Esophagus squamous epithelium (tissue), 5 donors: ENCODE measurements around the gene KIAA1217. TPM values are rescaled to one million over a fixed set of nuclear protein-coding genes. Genes with fewer than 3 reads are reported as not detected.
"Not testable (repeated sequence)": the region's sequence is repeated elsewhere in the genome, so short reads cannot be mapped to it uniquely, and the experiment has no call there.

Experiments used
- DNase-seq: peaks from one replicate; lab custom pipeline; 2025; lab: John Stamatoyannopoulos, UW
- H3K27ac ChIP-seq, 4 donors: fragments of 200-600 bp; sonication (generic); one replicate each; pipeline ENCODE4 v1.5.1; 2016 to 2019; ENCODE audit warnings: mild to moderate bottlenecking in 1 of 4
- H3K27me3 ChIP-seq, 4 donors: fragments of 200-600 bp; sonication (generic); 1 replicate in 3 of 4; 2 replicates in 1 of 4; pipeline versions ENCODE4 v1.5.1 to v1.6.0; 2017 to 2021; ENCODE audit warnings: antibody characterized with exemption in 1 of 4
- H3K36me3 ChIP-seq, 3 donors: fragments of 200-600 bp; sonication (generic); one replicate each; pipeline ENCODE4 v1.5.1; 2016 to 2019
- H3K4me1 ChIP-seq, 3 donors: fragments of 200-600 bp; sonication (generic); one replicate each; pipeline ENCODE4 v1.5.1; 2017 to 2019
- H3K4me3 ChIP-seq, 4 donors: fragments of 200-600 bp; sonication (generic); 1 replicate in 3 of 4; 2 replicates in 1 of 4; pipeline ENCODE4 v1.5.1; 2016 to 2019; ENCODE audit warnings: mild to moderate bottlenecking in 2 of 4, moderate library complexity in 1 of 4
- H3K9me3 ChIP-seq, 3 donors: fragments of 200-600 bp; sonication (generic); one replicate each; pipeline ENCODE4 v1.5.1; 2016 to 2019
- CTCF ChIP-seq, 6 experiments: fragments of 450-650 bp in 4 of 6; fragments of 200-600 bp in 2 of 6; sonication (generic) in 2 of 6; IDR thresholded peaks; one replicate each; pipeline ENCODE4 v1.5.1; 2016 to 2019; ENCODE audit warnings: antibody characterized with exemption in 6 of 6, mild to moderate bottlenecking in 4 of 6, moderate library complexity in 4 of 6
- POLR2A ChIP-seq, 4 donors: fragments of 450-650 bp; IDR thresholded peaks; one replicate each; pipeline ENCODE4 v1.6.1; 2017; ENCODE audit warnings: antibody characterized with exemption in 4 of 4, mild to moderate bottlenecking in 4 of 4, moderate library complexity in 3 of 4
- WGBS, 2 donors: methylation state at CpG; one replicate each; pipeline ENCODE4 v1.1.5; 2018; 5-methylcytosine and 5-hydroxymethylcytosine counted together
- intact Hi-C: fragments of 100-400 bp; cut with DNase I; formaldehyde crosslinking; loops from one replicate; pipeline ENCODE4 v1.15.0; 2022
- total RNA-seq, 4 donors: library from RNA; depleted of rRNA; stranded (reverse); fragments of >200 nt; gene quantifications; one replicate each; pipeline ENCODE4 v1.1.0, GENCODE V29; 2016
- donor health status: DM: yes; HTN: yes; CAD: no.

KIAA1217 gene
- total RNA-seq, 4 donors from 2014 or later: 56.2 to 67.6 (median 66.2) TPM

GRCh38 chr10:24477915-24478314 is 269.0 kb downstream of the KIAA1217 start:
- H3K27me3 ChIP-seq: no peaks in the 10 kb centered on the region
- peaks cover under 1 to 10% (median 2%) of the 10 kb centered on the region in 3 donors for H3K4me1 ChIP-seq
- DNase-seq: no peak
- H3K4me3 ChIP-seq: no peak overlapping the region
- no peak overlapping the region for H3K27ac ChIP-seq
- no peak for TF ChIP-seq CTCF (IDR thresholded peaks at IDR 0.05)
- TF ChIP-seq POLR2A (IDR thresholded peaks at IDR 0.05): no peak
- 80% methylated on average over 3 of the region's 3 CpGs for WGBS, 2 donors
- peaks cover 0 to 62% (median 0%) of the 10 kb centered on the region in 3 donors for H3K36me3 ChIP-seq
- intact Hi-C loops: no loop called here
- H3K9me3 ChIP-seq: no peaks in the 10 kb centered on the region

GRCh38 chr10:24479806-24480205 is 270.9 kb downstream of the KIAA1217 start:
- no peak overlapping the region for H3K4me3 ChIP-seq
- intact Hi-C loops: no loop called here
- peaks cover 5 to 29% (median 12%) of the 10 kb centered on the region in 3 donors for H3K4me1 ChIP-seq
- WGBS, 2 donors: 57 to 78% methylated on average over 4 of the region's 4 CpGs
- DNase-seq: no peak
- no peaks in the 10 kb centered on the region for H3K27me3 ChIP-seq
- H3K27ac ChIP-seq: no peak overlapping the region
- peaks cover 0 to 43% (median 0%) of the 10 kb centered on the region in 3 donors for H3K36me3 ChIP-seq
- TF ChIP-seq POLR2A (IDR thresholded peaks at IDR 0.05) (no peak), CTCF (IDR thresholded peaks at IDR 0.05) (no peak)
- no peaks in the 10 kb centered on the region for H3K9me3 ChIP-seq

GRCh38 chr10:24480447-24480846 is 271.5 kb downstream of the KIAA1217 start:
- Histone ChIP-seq H3K27ac (no peak overlapping the region), H3K4me3 (no peak overlapping the region), H3K36me3 (peaks cover 0 to 41% (median 1%) of the 10 kb centered on the region in 3 donors), H3K27me3 (no peaks in the 10 kb centered on the region), H3K4me1 (peaks cover 5 to 36% (median 18%) of the 10 kb centered on the region in 3 donors), H3K9me3 (no peaks in the 10 kb centered on the region)
- TF ChIP-seq CTCF (IDR thresholded peaks at IDR 0.05) (no peak), POLR2A (IDR thresholded peaks at IDR 0.05) (no peak)
- intact Hi-C loops: no loop called here
- WGBS, 2 donors: 69 to 71% methylated on average over 2 to 3 of the region's 3 CpGs
- DNase-seq: no peak

GRCh38 chr10:24481241-24481640 is 272.3 kb downstream of the KIAA1217 start:
- no peaks in the 10 kb centered on the region for H3K9me3 ChIP-seq
- no peaks in the 10 kb centered on the region for H3K27me3 ChIP-seq
- TF ChIP-seq POLR2A (IDR thresholded peaks at IDR 0.05): no peak
- TF ChIP-seq CTCF (IDR thresholded peaks at IDR 0.05): no peak
- peaks cover 0 to 41% (median 8%) of the 10 kb centered on the region in 3 donors for H3K36me3 ChIP-seq
- DNase-seq: no peak
- 69 to 84% methylated on average over 4 to 6 of the region's 6 CpGs for WGBS, 2 donors
- peaks cover 5 to 42% (median 18%) of the 10 kb centered on the region in 3 donors for H3K4me1 ChIP-seq
- intact Hi-C loops: no loop called here
- H3K27ac ChIP-seq: no peak overlapping the region
- H3K4me3 ChIP-seq: no peak overlapping the region

GRCh38 chr10:24482713-24483112 is 273.8 kb downstream of the KIAA1217 start:
- H3K4me3 ChIP-seq, intact Hi-C loops: not testable (repeated sequence)

GRCh38 chr10:24483701-24484100 is 274.8 kb downstream of the KIAA1217 start:
- Histone ChIP-seq H3K9me3 (no peaks in the 10 kb centered on the region), H3K27ac (peak overlapping the region; percentile 76 to 85 (median 82)), H3K27me3 (no peaks in the 10 kb centered on the region), H3K36me3 (peaks cover 0 to 40% (median 8%) of the 10 kb centered on the region in 3 donors), H3K4me1 (peaks cover 5 to 57% (median 18%) of the 10 kb centered on the region in 3 donors), H3K4me3 (no peak overlapping the region)
- 18 to 25% methylated on average over 2 to 3 of the region's 3 CpGs for WGBS, 2 donors
- DNase-seq: no peak
- intact Hi-C loops: no loop called here
- no peak for TF ChIP-seq CTCF (IDR thresholded peaks at IDR 0.05)

More at GRCh38 chr10:24482713-24483112, 273.8 kb downstream of the KIAA1217 start:
- not testable (repeated sequence) for DNase-seq, H3K27me3 ChIP-seq, H3K9me3 ChIP-seq
- Histone ChIP-seq H3K27ac (peak overlapping the region; percentile 76 to 85 (median 82)), H3K36me3 (peaks cover 0 to 42% (median 8%) of the 10 kb centered on the region in 3 donors), H3K4me1 (peaks cover 5 to 47% (median 18%) of the 10 kb centered on the region in 3 donors)
